ENCODE results near the gene RASGRP2. TPM values are rescaled to one million over a fixed set of nuclear protein-coding genes. Genes with fewer than 3 reads are reported as not detected.

RASGRP2 gene
- total and polyA plus RNA-seq, 2 experiments from 2014 or later: 30.1 to 50.4 TPM

DNA sequence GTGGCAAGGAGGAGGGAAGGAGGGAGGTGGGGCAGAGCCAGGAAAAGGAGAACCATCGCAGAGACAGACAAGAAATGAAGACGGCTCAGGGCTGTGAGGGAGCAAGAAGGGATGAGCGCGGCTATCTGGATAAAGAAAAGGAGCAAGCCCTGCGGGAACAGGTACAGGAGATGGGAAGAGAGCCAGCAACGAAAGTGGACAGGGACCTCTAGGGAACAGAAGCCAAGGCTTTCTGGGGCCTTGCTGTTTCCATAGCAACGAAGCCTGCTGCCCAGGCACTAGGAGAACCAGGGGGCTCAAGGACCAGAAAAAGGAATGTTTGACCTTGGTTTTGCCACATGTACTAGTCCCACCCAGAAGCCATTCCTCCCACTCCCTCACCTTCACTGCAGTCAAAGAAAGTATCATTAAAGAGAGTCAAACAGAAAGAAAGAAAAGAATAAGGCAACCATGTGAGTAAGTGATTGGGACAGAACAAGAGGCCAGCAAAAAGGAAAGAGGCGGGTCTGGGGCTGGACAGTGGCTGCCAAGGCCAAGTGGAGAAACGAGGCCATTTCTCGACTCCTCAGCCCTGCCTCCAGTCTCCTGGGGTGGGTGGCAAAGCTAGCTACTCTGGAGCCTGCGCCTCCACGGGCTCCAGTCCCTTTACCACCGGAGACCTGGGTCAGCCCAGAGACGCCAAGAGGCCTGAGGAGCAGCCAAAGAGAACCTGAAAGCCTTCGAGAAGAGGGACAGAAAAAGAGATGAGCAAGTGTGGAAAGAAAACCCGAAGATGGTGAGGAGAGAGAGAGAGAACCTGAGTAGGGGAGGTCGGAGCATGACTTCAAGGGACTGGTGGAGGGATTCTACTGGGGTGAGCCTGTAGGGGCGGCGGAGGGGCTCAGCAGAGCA is 56.1 kb downstream of the RASGRP2 start:
- H3K27me3 ChIP-seq (ENCODE audit: insufficient read depth): no peaks in the 10 kb centered on the region
- DNase-seq (ENCODE audit: low spot score) (no peak), ATAC-seq (peak; percentile 95)
- no peak overlapping the region for H2AFZ ChIP-seq
- no peaks in the 10 kb centered on the region for H4K20me1 ChIP-seq (replicated peaks; ENCODE audit: insufficient read depth)
- H3K79me2 ChIP-seq (replicated peaks; ENCODE audit: insufficient read depth): no peaks in the 10 kb centered on the region
- Mint-ChIP-seq H3K9me3 (no peaks in the 10 kb centered on the region), H3K27me3 (ENCODE audit: insufficient read depth, low read depth, poor library complexity) (peaks cover 11% of the 10 kb centered on the region), H3K27ac (no peak overlapping the region), H3K36me3 (ENCODE audit: low read depth) (no peaks in the 10 kb centered on the region; the same call in 2 of the 3 replicates), H3K4me1 (peaks cover 26% of the 10 kb centered on the region), H3K4me3 (peak overlapping the region; percentile 88)
- TF ChIP-seq STAT1 (IDR thresholded peaks at IDR 0.05; ENCODE audit: unreplicated experiment) (no peak), POLR2AphosphoS5 (IDR thresholded peaks at IDR 0.05; ENCODE audit: low read depth) (no peak), CREB1 (CRISPR knock-in tag; IDR thresholded peaks at IDR 0.05; ENCODE audit: low read depth) (no peak)
- peaks cover 18% of the 10 kb centered on the region for H3K4me1 ChIP-seq (ENCODE audit: insufficient read depth)
- H3K27ac ChIP-seq (ENCODE audit: low read depth): no peak overlapping the region
- H3F3A ChIP-seq (replicated peaks; ENCODE audit: low read depth): 0 out of 2 replicates have a peak, but pooled peaks cover 2% of the 10 kb centered on the region
- peak overlapping the region; percentile 71; the same call in 1 of the 2 replicates for H3K4me3 ChIP-seq
- H3K36me3 ChIP-seq (ENCODE audit: insufficient read depth): no peaks in the 10 kb centered on the region
- H3K9me2 ChIP-seq (ENCODE audit: insufficient read depth): no peaks in the 10 kb centered on the region
- H3K4me2 ChIP-seq: peak overlapping the region; percentile 31

- no peak for TF ChIP-seq STAT1 (IDR thresholded peaks at IDR 0.05; ENCODE audit: unreplicated experiment)
- TF ChIP-seq, protein P1, sequence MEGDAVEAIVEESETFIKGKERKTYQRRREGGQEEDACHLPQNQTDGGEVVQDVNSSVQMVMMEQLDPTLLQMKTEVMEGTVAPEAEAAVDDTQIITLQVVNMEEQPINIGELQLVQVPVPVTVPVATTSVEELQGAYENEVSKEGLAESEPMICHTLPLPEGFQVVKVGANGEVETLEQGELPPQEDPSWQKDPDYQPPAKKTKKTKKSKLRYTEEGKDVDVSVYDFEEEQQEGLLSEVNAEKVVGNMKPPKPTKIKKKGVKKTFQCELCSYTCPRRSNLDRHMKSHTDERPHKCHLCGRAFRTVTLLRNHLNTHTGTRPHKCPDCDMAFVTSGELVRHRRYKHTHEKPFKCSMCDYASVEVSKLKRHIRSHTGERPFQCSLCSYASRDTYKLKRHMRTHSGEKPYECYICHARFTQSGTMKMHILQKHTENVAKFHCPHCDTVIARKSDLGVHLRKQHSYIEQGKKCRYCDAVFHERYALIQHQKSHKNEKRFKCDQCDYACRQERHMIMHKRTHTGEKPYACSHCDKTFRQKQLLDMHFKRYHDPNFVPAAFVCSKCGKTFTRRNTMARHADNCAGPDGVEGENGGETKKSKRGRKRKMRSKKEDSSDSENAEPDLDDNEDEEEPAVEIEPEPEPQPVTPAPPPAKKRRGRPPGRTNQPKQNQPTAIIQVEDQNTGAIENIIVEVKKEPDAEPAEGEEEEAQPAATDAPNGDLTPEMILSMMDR (conservative IDR thresholded peaks at IDR 0.05; ENCODE audit: low read depth in 2 of 2): no peak
- TF ChIP-seq, protein P2, sequence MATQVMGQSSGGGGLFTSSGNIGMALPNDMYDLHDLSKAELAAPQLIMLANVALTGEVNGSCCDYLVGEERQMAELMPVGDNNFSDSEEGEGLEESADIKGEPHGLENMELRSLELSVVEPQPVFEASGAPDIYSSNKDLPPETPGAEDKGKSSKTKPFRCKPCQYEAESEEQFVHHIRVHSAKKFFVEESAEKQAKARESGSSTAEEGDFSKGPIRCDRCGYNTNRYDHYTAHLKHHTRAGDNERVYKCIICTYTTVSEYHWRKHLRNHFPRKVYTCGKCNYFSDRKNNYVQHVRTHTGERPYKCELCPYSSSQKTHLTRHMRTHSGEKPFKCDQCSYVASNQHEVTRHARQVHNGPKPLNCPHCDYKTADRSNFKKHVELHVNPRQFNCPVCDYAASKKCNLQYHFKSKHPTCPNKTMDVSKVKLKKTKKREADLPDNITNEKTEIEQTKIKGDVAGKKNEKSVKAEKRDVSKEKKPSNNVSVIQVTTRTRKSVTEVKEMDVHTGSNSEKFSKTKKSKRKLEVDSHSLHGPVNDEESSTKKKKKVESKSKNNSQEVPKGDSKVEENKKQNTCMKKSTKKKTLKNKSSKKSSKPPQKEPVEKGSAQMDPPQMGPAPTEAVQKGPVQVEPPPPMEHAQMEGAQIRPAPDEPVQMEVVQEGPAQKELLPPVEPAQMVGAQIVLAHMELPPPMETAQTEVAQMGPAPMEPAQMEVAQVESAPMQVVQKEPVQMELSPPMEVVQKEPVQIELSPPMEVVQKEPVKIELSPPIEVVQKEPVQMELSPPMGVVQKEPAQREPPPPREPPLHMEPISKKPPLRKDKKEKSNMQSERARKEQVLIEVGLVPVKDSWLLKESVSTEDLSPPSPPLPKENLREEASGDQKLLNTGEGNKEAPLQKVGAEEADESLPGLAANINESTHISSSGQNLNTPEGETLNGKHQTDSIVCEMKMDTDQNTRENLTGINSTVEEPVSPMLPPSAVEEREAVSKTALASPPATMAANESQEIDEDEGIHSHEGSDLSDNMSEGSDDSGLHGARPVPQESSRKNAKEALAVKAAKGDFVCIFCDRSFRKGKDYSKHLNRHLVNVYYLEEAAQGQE (IDR thresholded peaks at IDR 0.05; ENCODE audit: unreplicated experiment): no peak
- H3K4me3 Mint-ChIP-seq: no peak overlapping the region
These were observed 56.7 kb downstream of the RASGRP2 start for GRCh38 chr11:64687204-64687603.

More at GRCh38 chr11:64687204-64687603, 56.7 kb downstream of the RASGRP2 start:
- H4K20me1 ChIP-seq (replicated peaks; ENCODE audit: insufficient read depth): no peaks in the 10 kb centered on the region
- H3K9me2 ChIP-seq (ENCODE audit: insufficient read depth): no peaks in the 10 kb centered on the region
- no peaks in the 10 kb centered on the region for H3K79me2 ChIP-seq (replicated peaks; ENCODE audit: insufficient read depth)
- no peak for DNase-seq (ENCODE audit: low spot score)
- H3F3A ChIP-seq (replicated peaks; ENCODE audit: low read depth): 0 out of 2 replicates have a peak, but pooled peaks cover 2% of the 10 kb centered on the region
- H3K27ac Mint-ChIP-seq: no peak overlapping the region
- peaks cover 11% of the 10 kb centered on the region for H3K4me1 ChIP-seq (ENCODE audit: insufficient read depth)
- H2AFZ ChIP-seq: no peak overlapping the region
- no peak overlapping the region for H3K4me3 ChIP-seq
- no peaks in the 10 kb centered on the region for H3K36me3 ChIP-seq (ENCODE audit: insufficient read depth)
- ATAC-seq: no peak
- no peak overlapping the region for H3K27ac ChIP-seq (ENCODE audit: low read depth)
- H3K27me3 ChIP-seq (ENCODE audit: insufficient read depth): no peaks in the 10 kb centered on the region
- H3K9me3 Mint-ChIP-seq: no peaks in the 10 kb centered on the region
- H3K4me2 ChIP-seq: no peak overlapping the region
- H3K27me3 Mint-ChIP-seq (ENCODE audit: insufficient read depth, low read depth, poor library complexity): peaks cover 10% of the 10 kb centered on the region
- no peaks in the 10 kb centered on the region; the same call in 2 of the 3 replicates for H3K36me3 Mint-ChIP-seq (ENCODE audit: low read depth)
- H3K4me1 Mint-ChIP-seq: peaks cover 19% of the 10 kb centered on the region

Data from GM23338 (cell line).